Stomach (tissue), 9 donors: ENCODE data around the gene ZNF789. TPM values are rescaled to one million over a fixed set of nuclear protein-coding genes. Genes with fewer than 3 reads are reported as not detected.

Source experiments
- DNase-seq, 2 donors: peaks; one replicate each; pipeline versions ENCODE4 v3.0.0 to v3.0.0-alpha.2; 2013 to 2019
- H3K27ac ChIP-seq, 5 donors: fragments of 200-600 bp in 4 of 5; sonication (generic) in 4 of 5; one replicate each; pipeline ENCODE4 v1.5.1; 2013 to 2019; ENCODE audit warnings: mild to moderate bottlenecking in 1 of 5, moderate library complexity in 1 of 5
- H3K27me3 ChIP-seq, 3 donors: fragments of 200-600 bp; sonication (generic); one replicate each; pipeline ENCODE4 v1.5.1; 2017 to 2019; ENCODE audit warnings: mixed run types in 1 of 3
- H3K36me3 ChIP-seq, 4 donors: fragments of 200-600 bp; sonication (generic); 1 replicate in 3 of 4; 2 replicates in 1 of 4; pipeline ENCODE4 v1.5.1; 2016 to 2019
- H3K4me1 ChIP-seq, 4 donors: fragments of 200-600 bp; sonication (generic); one replicate each; pipeline ENCODE4 v1.5.1; 2016 to 2019
- H3K4me3 ChIP-seq, 4 donors: fragments of 200-600 bp; sonication (generic) in 3 of 4; one replicate each; pipeline ENCODE4 v1.5.1; 2016 to 2019; ENCODE audit warnings: mild to moderate bottlenecking in 1 of 4
- H3K9me3 ChIP-seq, 4 donors: fragments of 200-600 bp; sonication (generic); one replicate each; pipeline ENCODE4 v1.5.1; 2016 to 2019
- EP300 ChIP-seq: sonication (generic); formaldehyde crosslinking; IDR thresholded peaks from one replicate; pipeline ENCODE4 v1.6.1; 2017; ENCODE audit warnings: antibody characterized with exemption
- POLR2A ChIP-seq, 4 donors: fragments of 450-650 bp; IDR thresholded peaks; one replicate each; pipeline ENCODE4 v1.6.1; 2016; ENCODE audit warnings: antibody characterized with exemption in 4 of 4, control low read depth in 2 of 4, mild to moderate bottlenecking in 1 of 4, moderate library complexity in 1 of 4
- POLR2AphosphoS5 ChIP-seq, 3 donors: sonication (generic); formaldehyde crosslinking; IDR thresholded peaks; one replicate each; pipeline ENCODE4 v1.6.1; 2016; ENCODE audit warnings: antibody characterized with exemption in 3 of 3
- WGBS, 5 donors: extraction: QIAGEN DNeasy Blood & Tissue Kit in 3 of 5; methylation state at CpG; one replicate each; pipeline versions ENCODE4 v1.1.5 to v1.1.7; 2013 to 2018; 5-methylcytosine and 5-hydroxymethylcytosine counted together
- intact Hi-C: fragments of 100-400 bp; cut with DNase I; formaldehyde crosslinking; loops from one replicate; pipeline ENCODE4 v1.15.1; 2023; ENCODE audit warnings: low total_unique reads
- polyA plus RNA-seq, 3 donors: library from polyadenylated mRNA; stranded (reverse); fragments of 200-250 nt; gene quantifications; one replicate each; pipeline ENCODE4 v1.2.3, GENCODE V29; 2013
- total RNA-seq, 5 donors: library from RNA; depleted of rRNA; stranded (reverse); fragments of >200 nt; gene quantifications; one replicate each; pipeline versions ENCODE4 v1.1.0 to v1.2.3, GENCODE V29; 2014 to 2016
- TF ChIP-seq, protein P1 (sequence below), 7 experiments: fragments of 450-650 bp in 4 of 7; fragments of 200-600 bp in 3 of 7; sonication (generic) in 3 of 7; IDR thresholded peaks; one replicate each; pipeline ENCODE4 v1.5.1; 2016 to 2019; ENCODE audit warnings: antibody characterized with exemption in 7 of 7, control low read depth in 2 of 7, mild to moderate bottlenecking in 1 of 7
- donor health status: healthy with polysubstance abuse.
- donor health status: Bipolar disorder and iron deficiency.
- donor health status: healthy.

ZNF789 gene
- total and polyA plus RNA-seq, 8 donors = 6.6 to 55.6 (median 14.9) TPM

DNA sequence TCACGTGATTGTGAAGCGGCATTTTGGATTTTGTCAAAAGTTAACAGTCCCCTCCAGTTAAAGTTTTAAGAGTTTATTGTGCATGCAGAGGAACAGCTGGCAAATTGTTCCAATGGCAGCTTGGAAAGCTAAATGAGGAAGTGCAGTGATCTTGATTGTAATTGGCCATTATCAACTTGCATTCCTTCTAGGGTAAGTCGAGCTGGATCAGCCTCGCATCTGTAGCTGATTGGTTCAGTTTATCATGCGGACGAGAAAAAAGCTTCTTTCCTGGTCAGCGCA is 566 bp downstream of the ZNF789 start:
- Histone ChIP-seq H3K4me1 (peaks cover 11 to 52% (median 28%) of the 10 kb centered on the region in 4 donors), H3K27me3 (no peaks in the 10 kb centered on the region), H3K27ac (peak overlapping the region; percentile 33 to 93 (median 90)), H3K9me3 (no peaks in the 10 kb centered on the region), H3K36me3 (peaks cover 0 to 10% (median 0%) of the 10 kb centered on the region in 4 donors), H3K4me3 (peak overlapping the region; percentile 81 to 100 (median 90))
- DNase-seq = peak in 1 of 2 donors; percentile 82
- TF ChIP-seq POLR2A (IDR thresholded peaks at IDR 0.05) = no peak
- TF ChIP-seq, protein P1, sequence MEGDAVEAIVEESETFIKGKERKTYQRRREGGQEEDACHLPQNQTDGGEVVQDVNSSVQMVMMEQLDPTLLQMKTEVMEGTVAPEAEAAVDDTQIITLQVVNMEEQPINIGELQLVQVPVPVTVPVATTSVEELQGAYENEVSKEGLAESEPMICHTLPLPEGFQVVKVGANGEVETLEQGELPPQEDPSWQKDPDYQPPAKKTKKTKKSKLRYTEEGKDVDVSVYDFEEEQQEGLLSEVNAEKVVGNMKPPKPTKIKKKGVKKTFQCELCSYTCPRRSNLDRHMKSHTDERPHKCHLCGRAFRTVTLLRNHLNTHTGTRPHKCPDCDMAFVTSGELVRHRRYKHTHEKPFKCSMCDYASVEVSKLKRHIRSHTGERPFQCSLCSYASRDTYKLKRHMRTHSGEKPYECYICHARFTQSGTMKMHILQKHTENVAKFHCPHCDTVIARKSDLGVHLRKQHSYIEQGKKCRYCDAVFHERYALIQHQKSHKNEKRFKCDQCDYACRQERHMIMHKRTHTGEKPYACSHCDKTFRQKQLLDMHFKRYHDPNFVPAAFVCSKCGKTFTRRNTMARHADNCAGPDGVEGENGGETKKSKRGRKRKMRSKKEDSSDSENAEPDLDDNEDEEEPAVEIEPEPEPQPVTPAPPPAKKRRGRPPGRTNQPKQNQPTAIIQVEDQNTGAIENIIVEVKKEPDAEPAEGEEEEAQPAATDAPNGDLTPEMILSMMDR (IDR thresholded peaks at IDR 0.05) = no peak
- TF ChIP-seq POLR2AphosphoS5 (IDR thresholded peaks at IDR 0.05) = peak in 1 of 3 donors; percentile 54
- WGBS, 5 donors = 1 to 4% (median 1%) methylated on average over 7 of the region's 7 CpGs
- intact Hi-C loops = no loop called here

- TF ChIP-seq POLR2AphosphoS5 (IDR thresholded peaks at IDR 0.05) (no peak), POLR2A (IDR thresholded peaks at IDR 0.05) (no peak), EP300 (no peak)
- TF ChIP-seq, protein P1 (IDR thresholded peaks at IDR 0.05) = no peak
- WGBS, 5 donors = 77 to 89% (median 81%) methylated on average over 5 of the region's 5 CpGs
- no peak overlapping the region for H3K4me3 ChIP-seq
- no peak overlapping the region for H3K27ac ChIP-seq
- no peak for DNase-seq
- no peaks in the 10 kb centered on the region for H3K9me3 ChIP-seq
- H3K36me3 ChIP-seq = peaks cover 0 to 29% (median 20%) of the 10 kb centered on the region in 4 donors
- H3K27me3 ChIP-seq = no peaks in the 10 kb centered on the region
- H3K4me1 ChIP-seq = peaks cover 11 to 52% (median 29%) of the 10 kb centered on the region in 4 donors
- intact Hi-C loops = no loop called here
Observed at GRCh38 chr7:99476107-99476506, 3.4 kb downstream of the ZNF789 start.

GRCh38 chr7:99478464-99479440 is 6.1 kb downstream of the ZNF789 start:
- no peaks in the 10 kb centered on the region for H3K9me3 ChIP-seq
- WGBS, 5 donors = 67 to 72% (median 70%) methylated on average over 15 of the region's 15 CpGs
- no peak for TF ChIP-seq POLR2A (IDR thresholded peaks at IDR 0.05)
- TF ChIP-seq, protein P1 (IDR thresholded peaks at IDR 0.05) = no peak
- TF ChIP-seq EP300 = no peak
- no peak for TF ChIP-seq POLR2AphosphoS5 (IDR thresholded peaks at IDR 0.05)

GRCh38 chr7:99485094-99485493 is 12.4 kb downstream of the ZNF789 start:
- 87 to 90% (median 88%) methylated on average over 5 of the region's 5 CpGs for WGBS, 5 donors
- no peak for DNase-seq
- H3K36me3 ChIP-seq = peaks cover 0 to 71% (median 45%) of the 10 kb centered on the region in 4 donors
- no peak overlapping the region for H3K27ac ChIP-seq
- H3K4me3 ChIP-seq = no peak overlapping the region
- no peaks in the 10 kb centered on the region for H3K4me1 ChIP-seq
- TF ChIP-seq POLR2AphosphoS5 (IDR thresholded peaks at IDR 0.05) (no peak), EP300 (no peak), POLR2A (IDR thresholded peaks at IDR 0.05) (no peak)
- TF ChIP-seq, protein P1 (IDR thresholded peaks at IDR 0.05) = no peak
- intact Hi-C loops = no loop called here
- H3K27me3 ChIP-seq = no peaks in the 10 kb centered on the region
- H3K9me3 ChIP-seq = no peaks in the 10 kb centered on the region

More at GRCh38 chr7:99478464-99479440, 6.1 kb downstream of the ZNF789 start:
- H3K4me3 ChIP-seq = no peak overlapping the region
- H3K36me3 ChIP-seq = peaks cover 0 to 44% (median 39%) of the 10 kb centered on the region in 4 donors
- peaks cover 2 to 33% (median 16%) of the 10 kb centered on the region in 4 donors for H3K4me1 ChIP-seq
- DNase-seq = no peak
- H3K27me3 ChIP-seq = no peaks in the 10 kb centered on the region
- H3K27ac ChIP-seq = peak overlapping the region in 2 of 5 donors; percentile 8 to 27
- intact Hi-C loops = no loop called here
